Skeletal muscle tissue (tissue), 4 donors: Measurements from ENCODE around the gene GRID1. TPM values are rescaled to one million over a fixed set of nuclear protein-coding genes. Genes with fewer than 3 reads are reported as not detected.

ENCODE experiments used
- H3K27ac ChIP-seq: one replicate; pipeline ENCODE4 v1.7.0; 2013; ENCODE audit warnings: mild to moderate bottlenecking, low read depth, low read length, inconsistent platforms
- H3K27me3 ChIP-seq, 3 donors: one replicate each; pipeline ENCODE4 v1.7.0; 2013; ENCODE audit warnings: low read length in 3 of 3; ENCODE audit not compliant: control insufficient read depth in 3 of 3, insufficient read depth in 3 of 3
- H3K36me3 ChIP-seq, 3 donors: one replicate each; pipeline ENCODE4 v1.7.0; 2013; ENCODE audit warnings: low read length in 3 of 3; ENCODE audit not compliant: control insufficient read depth in 3 of 3, insufficient read depth in 3 of 3
- H3K4me1 ChIP-seq, 3 donors: one replicate each; pipeline ENCODE4 v1.7.0; 2013; ENCODE audit warnings: low read length in 3 of 3, mild to moderate bottlenecking in 3 of 3; ENCODE audit not compliant: control insufficient read depth in 3 of 3, insufficient read depth in 3 of 3
- H3K4me3 ChIP-seq, 3 donors: one replicate each; pipeline ENCODE4 v1.7.0; 2013; ENCODE audit warnings: low read length in 3 of 3
- H3K9ac ChIP-seq, 3 donors: one replicate each; pipeline ENCODE4 v1.7.0; 2013; ENCODE audit warnings: low read length in 3 of 3, mild to moderate bottlenecking in 3 of 3, moderate library complexity in 2 of 3, low read depth in 1 of 3
- H3K9me3 ChIP-seq, 3 donors: one replicate each; pipeline ENCODE4 v1.7.0; 2013; ENCODE audit warnings: low read length in 3 of 3; ENCODE audit not compliant: control insufficient read depth in 3 of 3
- total RNA-seq: library from RNA; depleted of rRNA; stranded (reverse); fragments of >200 nt; gene quantifications from one replicate; pipeline ENCODE4 v1.2.3, GENCODE V29; 2014
- donor health status: Osteomylitis.

GRID1 gene
- total RNA-seq, 1 donor from 2014 or later = 2.1 TPM

GRCh38 chr10:85979598-85979997 is 387.0 kb downstream of the GRID1 start:
- Histone ChIP-seq H3K9ac (no peak overlapping the region), H3K4me1 (no peaks in the 10 kb centered on the region), H3K27ac (no peak overlapping the region), H3K9me3 (no peaks in the 10 kb centered on the region), H3K27me3 (no peaks in the 10 kb centered on the region), H3K4me3 (no peak overlapping the region), H3K36me3 (no peaks in the 10 kb centered on the region)

DNA sequence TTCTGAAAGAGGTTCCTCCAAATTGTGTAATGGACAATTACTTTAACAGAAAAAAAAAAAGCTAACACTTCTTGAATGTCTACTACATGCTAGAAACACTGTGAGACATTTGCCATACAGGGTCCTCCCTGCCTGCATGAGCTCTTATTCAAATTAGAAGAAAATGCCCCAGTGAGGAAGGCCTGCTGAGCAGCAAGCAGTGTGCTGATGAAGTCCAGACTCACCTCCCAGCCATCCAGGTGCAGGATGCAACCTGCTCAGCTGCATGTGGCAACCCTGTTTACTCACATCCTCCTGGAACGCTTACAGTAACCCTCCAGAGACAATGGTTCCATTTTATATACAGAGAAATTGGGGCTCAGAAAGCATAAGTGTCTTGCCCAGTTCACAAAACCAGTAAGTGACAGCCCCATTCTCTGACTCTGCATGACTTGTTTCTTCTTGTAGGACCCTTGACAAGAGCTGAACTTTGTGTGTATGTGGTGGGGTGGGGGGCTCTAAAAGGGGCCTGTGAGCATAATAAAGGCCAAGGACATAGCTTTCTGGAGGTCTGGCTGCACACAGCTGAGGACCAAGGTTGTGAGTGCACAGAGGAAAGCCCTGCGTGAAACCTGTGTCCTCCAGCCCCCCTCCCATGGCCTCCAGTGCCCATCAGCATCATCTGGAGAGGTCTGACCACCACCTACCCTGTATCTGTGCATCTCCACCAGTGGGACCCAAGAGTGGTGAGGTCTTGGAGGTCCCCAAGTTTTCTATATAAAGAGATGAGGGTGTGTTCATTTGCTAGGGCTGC is 387.8 kb downstream of the GRID1 start:
- no peaks in the 10 kb centered on the region for H3K36me3 ChIP-seq
- H3K4me3 ChIP-seq = no peak overlapping the region
- H3K27me3 ChIP-seq = no peaks in the 10 kb centered on the region
- no peaks in the 10 kb centered on the region for H3K9me3 ChIP-seq
- H3K4me1 ChIP-seq = no peaks in the 10 kb centered on the region
- no peak overlapping the region for H3K27ac ChIP-seq
- no peak overlapping the region for H3K9ac ChIP-seq

GRCh38 chr10:85977642-85978041 is 389.0 kb downstream of the GRID1 start:
- Histone ChIP-seq H3K36me3 (no peaks in the 10 kb centered on the region), H3K4me3 (no peak overlapping the region), H3K9me3 (no peaks in the 10 kb centered on the region), H3K4me1 (no peaks in the 10 kb centered on the region), H3K27me3 (no peaks in the 10 kb centered on the region), H3K9ac (no peak overlapping the region), H3K27ac (no peak overlapping the region)

GRCh38 chr10:85976267-85976793 is 390.3 kb downstream of the GRID1 start:
- Histone ChIP-seq H3K27ac (no peak overlapping the region), H3K27me3 (no peaks in the 10 kb centered on the region), H3K4me3 (no peak overlapping the region), H3K4me1 (no peaks in the 10 kb centered on the region), H3K36me3 (no peaks in the 10 kb centered on the region), H3K9ac (no peak overlapping the region), H3K9me3 (peaks cover 0 to 7% (median 2%) of the 10 kb centered on the region in 3 donors)

GRCh38 chr10:85971494-85971893 is 395.1 kb downstream of the GRID1 start:
- no peaks in the 10 kb centered on the region for H3K4me1 ChIP-seq
- H3K9ac ChIP-seq = no peak overlapping the region
- no peak overlapping the region for H3K4me3 ChIP-seq
- no peak overlapping the region for H3K27ac ChIP-seq
- H3K27me3 ChIP-seq = no peaks in the 10 kb centered on the region
- no peaks in the 10 kb centered on the region for H3K36me3 ChIP-seq
- peaks cover 0 to 7% (median 2%) of the 10 kb centered on the region in 3 donors for H3K9me3 ChIP-seq

DNA sequence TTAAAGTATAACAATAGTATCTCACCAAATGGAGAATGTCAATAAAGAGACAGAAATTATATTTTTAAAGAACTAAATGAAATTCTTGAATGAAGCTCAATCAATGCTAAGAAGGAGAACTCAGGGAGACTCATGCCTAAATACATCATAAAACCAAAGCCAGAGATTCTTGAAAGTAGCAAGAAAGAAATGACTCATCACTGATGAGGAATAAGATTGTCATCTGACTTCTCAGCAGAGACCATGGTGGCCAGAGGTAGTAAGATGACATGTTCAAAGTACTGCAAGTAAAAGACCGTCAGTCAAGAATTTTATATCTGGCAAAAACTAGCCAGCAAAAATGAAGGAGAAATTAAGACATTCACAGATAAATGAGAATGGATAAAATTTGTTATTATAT is 399.0 kb downstream of the GRID1 start:
- Histone ChIP-seq H3K4me3 (no peak overlapping the region), H3K4me1 (no peaks in the 10 kb centered on the region), H3K27me3 (no peaks in the 10 kb centered on the region), H3K9ac (no peak overlapping the region), H3K27ac (no peak overlapping the region), H3K9me3 (peaks cover 2 to 7% (median 6%) of the 10 kb centered on the region in 3 donors), H3K36me3 (no peaks in the 10 kb centered on the region)

DNA sequence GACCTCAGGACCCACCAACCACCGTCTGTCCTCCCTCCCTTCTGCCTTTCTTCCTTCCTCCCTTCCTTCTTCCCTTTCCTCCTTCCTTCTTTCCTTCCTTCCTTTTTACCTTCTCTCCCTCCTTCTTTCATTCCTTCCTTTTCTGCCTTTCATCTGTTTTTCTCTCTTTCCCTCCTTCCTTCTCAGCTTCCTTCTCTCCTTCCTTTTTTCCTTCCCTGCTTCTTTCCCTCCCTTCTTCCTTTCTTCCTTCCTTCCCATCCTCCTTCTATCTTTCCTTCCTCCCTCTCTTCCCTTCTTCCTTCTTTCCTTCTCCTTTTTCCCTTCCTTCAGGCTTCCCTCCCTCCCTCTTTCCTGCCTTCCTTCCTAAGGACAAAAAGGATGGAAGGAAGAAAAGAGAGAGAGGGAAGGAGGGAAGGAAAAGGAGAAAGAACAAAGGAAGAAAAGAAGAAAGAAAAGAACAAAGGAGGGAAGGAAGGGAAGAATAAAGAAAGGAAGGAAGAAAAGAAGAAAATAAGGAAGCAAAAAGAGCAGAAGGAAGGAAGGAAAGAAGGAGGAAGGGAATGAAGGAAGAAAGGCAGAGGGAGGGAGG is 405.0 kb downstream of the GRID1 start:
- Histone ChIP-seq H3K36me3 (no peaks in the 10 kb centered on the region), H3K9me3 (peaks cover 0 to 6% (median 2%) of the 10 kb centered on the region in 3 donors), H3K27me3 (peaks cover 0 to 4% (median 0%) of the 10 kb centered on the region in 3 donors), H3K27ac (no peak overlapping the region), H3K9ac (no peak overlapping the region), H3K4me1 (no peaks in the 10 kb centered on the region), H3K4me3 (no peak overlapping the region)

GRCh38 chr10:85961073-85961472 is 405.5 kb downstream of the GRID1 start:
- H3K36me3 ChIP-seq = no peaks in the 10 kb centered on the region
- H3K27me3 ChIP-seq = peaks cover 0 to 4% (median 0%) of the 10 kb centered on the region in 3 donors
- H3K4me1 ChIP-seq = no peaks in the 10 kb centered on the region
- H3K4me3 ChIP-seq = no peak overlapping the region
- no peak overlapping the region for H3K9ac ChIP-seq
- H3K9me3 ChIP-seq = peaks cover 0 to 4% (median 2%) of the 10 kb centered on the region in 3 donors
- no peak overlapping the region for H3K27ac ChIP-seq

DNA sequence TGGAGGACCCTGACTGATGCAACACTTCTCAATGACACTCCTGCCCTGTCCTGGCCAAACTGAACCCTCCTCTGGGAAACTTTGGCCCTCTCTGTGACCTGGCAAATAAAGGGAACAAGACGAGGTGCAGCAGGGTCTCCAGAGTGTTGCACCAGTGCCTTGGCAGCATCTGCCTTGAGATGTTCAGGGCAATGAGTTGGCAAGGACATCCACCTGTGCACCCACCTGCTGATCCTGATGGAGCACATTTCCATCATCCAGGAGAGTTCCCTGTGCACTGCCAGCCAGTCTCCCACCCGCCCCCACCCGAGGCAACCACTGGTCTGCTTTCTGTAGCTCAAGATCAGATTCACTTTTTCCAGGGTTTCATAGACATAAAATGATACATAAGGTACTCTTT is 407.4 kb downstream of the GRID1 start:
- H3K9me3 ChIP-seq = peaks cover 0 to 3% (median 2%) of the 10 kb centered on the region in 3 donors
- H3K27ac ChIP-seq = no peak overlapping the region
- peaks cover 0 to 4% (median 0%) of the 10 kb centered on the region in 3 donors for H3K27me3 ChIP-seq
- no peak overlapping the region for H3K9ac ChIP-seq
- H3K4me1 ChIP-seq = no peaks in the 10 kb centered on the region
- no peak overlapping the region for H3K4me3 ChIP-seq
- H3K36me3 ChIP-seq = no peaks in the 10 kb centered on the region

DNA sequence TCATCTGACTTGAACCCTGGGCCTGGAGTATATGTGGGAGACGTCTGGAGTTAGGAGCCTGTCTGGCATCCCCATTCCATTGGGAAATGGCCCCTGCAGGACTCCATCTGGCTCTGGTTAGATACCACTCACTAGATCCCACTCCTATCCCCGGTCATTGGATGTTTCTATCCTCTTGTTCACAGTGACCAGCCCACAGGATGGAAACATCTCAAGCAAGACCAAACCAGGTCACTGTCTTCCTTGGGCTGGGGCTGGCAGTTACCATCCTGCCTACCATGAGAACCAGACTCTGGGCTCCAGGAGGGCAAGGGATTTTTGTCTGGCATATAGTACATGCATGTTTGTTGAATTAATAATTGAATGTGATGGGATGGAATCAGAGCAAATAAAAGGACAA is 415.7 kb downstream of the GRID1 start:
- Histone ChIP-seq H3K27ac (no peak overlapping the region), H3K36me3 (no peaks in the 10 kb centered on the region), H3K9ac (no peak overlapping the region), H3K27me3 (no peaks in the 10 kb centered on the region), H3K4me3 (no peak overlapping the region), H3K9me3 (no peaks in the 10 kb centered on the region), H3K4me1 (no peaks in the 10 kb centered on the region)
